NCI-H510A treated with DMSO at 0.1 percent for 48 hours (cell line): ENCODE measurements around the gene LAMC2.

ENCODE experiments used
- DNase-seq: peaks from one replicate; lab custom pipeline; 2025; lab: John Stamatoyannopoulos, UW

LAMC2 gene

DNA sequence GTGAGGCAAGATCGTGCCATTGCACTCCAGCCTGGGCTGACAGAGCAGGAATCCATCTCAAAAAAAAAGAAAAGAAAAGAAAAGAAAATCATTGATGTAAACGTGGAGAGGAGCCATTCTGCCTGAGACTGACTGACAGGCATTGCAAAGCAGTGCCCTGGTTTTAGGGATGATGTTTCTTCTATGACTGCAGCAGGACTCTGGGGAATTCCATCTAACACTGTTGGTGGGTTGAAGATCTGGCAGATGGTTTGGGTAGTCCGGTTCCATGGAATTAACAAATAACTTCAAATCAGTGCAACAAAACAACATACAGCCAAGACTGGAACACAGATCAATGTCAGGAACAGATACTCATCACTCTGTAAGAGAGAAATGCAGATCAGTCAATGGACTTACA is 17.8 kb upstream of the LAMC2 start:
- no peak for DNase-seq

DNA sequence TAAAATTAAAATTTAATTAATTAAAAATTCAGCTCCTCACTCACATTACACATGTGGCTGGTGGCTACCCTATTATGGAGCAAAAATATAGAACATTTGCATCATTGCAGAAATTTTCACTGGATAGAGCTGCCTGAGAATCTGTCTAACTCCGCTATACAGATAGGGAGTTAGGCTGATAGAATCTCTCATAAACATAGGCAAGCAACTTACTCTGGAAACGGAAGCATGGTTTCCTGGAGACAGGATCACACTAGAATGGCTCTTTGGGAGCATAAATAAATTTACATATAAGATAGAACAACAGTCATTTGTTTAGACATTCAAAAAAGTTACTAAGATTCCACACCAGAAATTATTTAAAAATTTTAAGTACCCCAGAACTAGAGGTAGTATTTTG is 12.2 kb upstream of the LAMC2 start:
- no peak for DNase-seq

DNA sequence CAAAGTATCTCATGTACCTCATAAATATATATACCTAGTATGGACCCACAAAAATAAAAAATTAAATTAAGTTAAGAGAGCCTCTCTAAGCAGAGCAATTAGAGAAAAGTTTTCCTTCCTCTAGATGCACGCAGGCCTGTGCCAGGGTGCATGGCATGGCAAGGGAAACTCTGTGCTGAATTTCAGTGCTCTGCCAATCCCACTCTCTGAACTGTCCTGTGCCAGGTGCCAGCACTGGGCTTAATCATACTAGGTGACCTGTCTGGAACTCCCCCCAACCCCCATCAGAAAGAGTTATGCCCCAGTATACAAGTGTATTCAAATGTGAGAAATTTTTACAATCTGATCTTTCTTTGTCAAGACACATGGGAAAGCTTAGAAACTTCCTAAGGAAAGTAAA is 10.4 kb upstream of the LAMC2 start:
- no peak for DNase-seq

DNA sequence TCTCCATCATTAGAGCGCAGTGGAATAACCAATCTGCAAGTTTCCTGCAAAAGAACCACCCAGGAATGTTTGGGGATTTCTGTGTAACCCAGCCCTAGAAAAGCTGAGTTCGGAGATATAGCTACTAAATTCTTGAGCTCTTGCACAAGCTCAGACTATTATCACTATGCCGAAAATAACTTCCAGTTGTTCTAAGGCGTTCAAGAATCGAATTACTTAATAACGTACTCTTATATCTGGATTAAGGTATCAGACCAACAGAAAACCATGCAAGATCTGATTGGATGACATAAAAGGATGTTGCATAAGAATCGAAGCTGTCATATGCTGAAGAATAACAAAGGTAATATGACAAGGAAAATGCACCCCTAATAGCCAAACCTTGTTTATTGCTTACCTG is 7.5 kb upstream of the LAMC2 start:
- DNase-seq = no peak

DNA sequence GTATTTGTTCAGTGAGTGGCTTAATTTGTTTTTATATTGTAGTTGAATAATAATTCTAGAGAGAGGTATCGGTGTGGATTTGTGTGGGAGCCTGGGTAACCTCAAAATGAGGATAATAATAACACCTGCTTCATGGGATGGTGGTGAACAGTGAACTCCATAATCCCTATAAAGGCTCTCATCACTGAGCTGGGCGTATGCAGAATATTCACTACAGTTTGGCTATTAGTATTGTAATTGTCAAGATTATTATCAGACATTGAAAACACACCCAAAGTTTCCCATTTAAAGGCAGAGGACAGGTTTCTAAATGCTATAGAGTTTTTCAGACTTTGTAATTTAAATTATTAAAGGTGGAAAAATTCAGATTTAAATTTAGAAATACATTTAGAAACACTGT is 7.0 kb upstream of the LAMC2 start:
- DNase-seq = no peak

DNA sequence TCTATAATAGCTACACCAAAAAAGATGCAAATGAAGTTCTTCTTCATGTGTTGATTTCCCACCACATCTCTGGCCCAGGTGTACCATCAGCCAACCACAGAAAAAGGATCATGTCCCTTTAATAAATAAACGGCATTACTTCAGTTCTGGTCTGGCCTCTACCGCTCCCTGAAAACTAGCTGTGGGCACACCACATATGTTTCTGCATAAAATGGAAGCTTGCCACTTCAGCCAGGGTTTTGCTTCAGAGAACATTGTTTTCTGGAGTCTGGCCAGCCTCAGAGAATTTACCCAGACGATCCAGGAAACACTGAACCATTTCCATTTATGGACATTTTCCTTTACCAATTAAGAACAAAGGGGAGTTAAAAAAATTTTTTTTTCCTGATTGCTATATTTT is 5.8 kb upstream of the LAMC2 start:
- DNase-seq = no peak

DNA sequence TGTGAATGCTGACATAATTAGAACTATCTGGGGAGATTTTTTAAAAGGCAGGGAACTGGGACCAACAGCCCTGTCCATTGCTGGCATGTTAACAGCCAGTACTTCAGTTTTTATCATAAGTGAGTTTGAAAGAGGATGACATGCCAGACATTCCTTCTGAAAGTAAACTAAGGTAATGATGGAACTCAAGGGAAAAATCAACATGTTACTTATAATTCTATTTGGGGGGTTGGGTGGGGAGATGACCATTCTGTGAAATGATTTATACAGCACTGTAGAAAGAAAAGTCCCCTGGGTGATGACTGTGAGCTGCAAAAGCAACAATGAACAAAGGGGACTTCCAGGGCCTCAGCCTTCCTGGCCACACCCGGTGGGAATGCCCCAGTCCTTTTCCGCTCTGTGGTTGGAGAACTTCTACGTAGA is 5.4 kb upstream of the LAMC2 start:
- no peak for DNase-seq

DNA sequence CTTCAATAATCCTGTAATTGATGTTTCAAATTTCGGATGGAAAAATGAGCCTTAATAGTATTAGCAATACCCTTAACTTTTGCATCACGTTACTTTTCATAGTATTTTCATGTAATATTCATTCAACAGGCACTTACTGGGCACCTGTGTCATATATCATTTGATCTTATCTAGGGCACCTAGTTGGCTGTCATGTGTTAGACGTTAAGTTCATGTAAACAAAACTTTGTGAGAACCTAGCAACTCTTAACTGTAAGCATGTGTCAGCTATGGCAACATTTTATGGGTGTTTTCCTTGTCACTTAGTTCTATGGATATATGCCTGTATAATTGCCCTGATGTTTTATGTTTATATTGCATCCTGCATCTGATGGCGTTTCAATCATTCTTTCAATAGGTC is 777 bp downstream of the LAMC2 start:
- no peak for DNase-seq

GRCh38 chr1:183188240-183188639 is 2.2 kb downstream of the LAMC2 start:
- no peak for DNase-seq

- no peak for DNase-seq
These were observed 5.8 kb downstream of the LAMC2 start for GRCh38 chr1:183191833-183192232.

- no peak for DNase-seq
These were observed 8.0 kb downstream of the LAMC2 start for GRCh38 chr1:183193963-183194525.

GRCh38 chr1:183194527-183195141 is 8.6 kb downstream of the LAMC2 start:
- no peak for DNase-seq

- no peak for DNase-seq
These were observed 9.1 kb downstream of the LAMC2 start for GRCh38 chr1:183195142-183195574.

- DNase-seq = no peak
These were observed 11.7 kb downstream of the LAMC2 start for GRCh38 chr1:183197762-183198161.

DNA sequence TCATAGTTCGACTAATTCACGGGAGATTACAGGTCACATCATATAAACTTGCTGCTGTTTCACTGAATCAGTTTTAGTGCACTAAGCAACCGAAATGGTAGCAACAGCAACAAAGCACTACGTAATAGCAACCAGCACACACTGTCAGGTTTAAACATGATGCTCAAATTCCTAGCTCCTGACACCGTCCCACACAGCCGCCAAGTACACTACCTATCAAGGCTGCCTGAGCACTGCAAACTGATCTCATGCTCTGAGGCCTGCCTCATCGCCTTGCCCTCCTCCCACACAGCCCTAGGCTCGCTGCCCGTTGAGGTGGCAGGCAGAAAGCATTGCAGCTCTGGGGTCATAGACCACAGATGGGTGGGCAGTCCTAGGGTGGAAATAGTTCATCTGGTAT is 12.4 kb downstream of the LAMC2 start:
- DNase-seq = no peak

DNA sequence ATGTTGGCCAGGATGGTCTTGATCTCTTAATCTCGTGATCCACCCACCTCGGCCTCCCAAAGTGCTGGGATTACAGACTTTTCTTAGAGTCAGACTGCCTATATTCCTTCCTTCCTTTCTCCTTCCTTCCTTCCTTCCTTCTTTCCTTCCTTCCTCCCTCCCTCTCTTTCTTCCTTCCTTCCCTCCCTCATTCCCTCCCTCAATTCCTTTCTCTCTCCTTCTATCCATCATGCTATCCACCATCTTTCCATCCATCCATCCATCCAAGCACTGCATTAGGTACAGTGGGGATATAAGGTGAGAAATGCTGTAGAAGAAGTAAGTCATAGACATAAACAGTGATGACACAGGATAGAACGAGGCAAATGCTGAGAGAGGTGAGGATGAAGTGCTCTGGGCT is 13.2 kb downstream of the LAMC2 start:
- DNase-seq = no peak

GRCh38 chr1:183200451-183200850 is 14.4 kb downstream of the LAMC2 start:
- no peak for DNase-seq

- DNase-seq = no peak
These were observed 17.0 kb downstream of the LAMC2 start for GRCh38 chr1:183203094-183203493.

- DNase-seq = no peak
These were observed 19.2 kb downstream of the LAMC2 start for GRCh38 chr1:183205196-183205781.

DNA sequence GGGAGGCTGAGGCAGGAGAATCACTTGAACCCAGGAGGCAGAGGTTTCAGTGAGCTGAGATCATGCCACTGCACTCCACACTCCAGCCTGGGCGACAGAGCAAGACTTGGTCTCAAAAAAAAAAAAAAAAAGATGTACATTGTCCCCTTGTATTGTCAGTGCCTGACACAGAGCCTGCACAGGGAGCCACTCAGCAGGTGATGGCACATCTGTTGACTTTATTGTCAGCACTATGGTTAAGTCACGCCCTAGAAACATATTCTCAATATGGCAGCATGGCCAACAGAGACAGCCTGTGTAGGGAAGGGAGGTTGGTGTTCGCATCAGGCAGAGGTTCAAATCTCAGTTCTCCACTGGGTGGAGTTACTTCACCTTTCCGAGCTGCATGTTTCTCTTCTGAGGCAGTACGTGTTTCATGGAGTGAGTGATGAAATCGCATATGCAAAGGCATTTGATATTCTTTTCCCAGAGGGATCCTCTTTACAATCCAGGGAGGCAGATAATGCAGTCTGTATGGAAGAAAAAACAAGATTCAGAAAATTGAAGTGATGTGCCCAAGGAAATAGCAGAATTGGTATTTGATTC is 20.6 kb downstream of the LAMC2 start:
- no peak for DNase-seq

GRCh38 chr1:183209533-183210158 is 23.6 kb downstream of the LAMC2 start:
- no peak for DNase-seq

- no peak for DNase-seq
These were observed 24.6 kb downstream of the LAMC2 start for GRCh38 chr1:183210681-183211080.

GRCh38 chr1:183212870-183213269 is 26.8 kb downstream of the LAMC2 start:
- no peak for DNase-seq
